NCI-H69 (cell line): ENCODE data around the gene KRTAP2-2.

Experiments used
- DNase-seq: peaks from one replicate; lab custom pipeline; 2025; lab: John Stamatoyannopoulos, UW

KRTAP2-2 gene

DNA sequence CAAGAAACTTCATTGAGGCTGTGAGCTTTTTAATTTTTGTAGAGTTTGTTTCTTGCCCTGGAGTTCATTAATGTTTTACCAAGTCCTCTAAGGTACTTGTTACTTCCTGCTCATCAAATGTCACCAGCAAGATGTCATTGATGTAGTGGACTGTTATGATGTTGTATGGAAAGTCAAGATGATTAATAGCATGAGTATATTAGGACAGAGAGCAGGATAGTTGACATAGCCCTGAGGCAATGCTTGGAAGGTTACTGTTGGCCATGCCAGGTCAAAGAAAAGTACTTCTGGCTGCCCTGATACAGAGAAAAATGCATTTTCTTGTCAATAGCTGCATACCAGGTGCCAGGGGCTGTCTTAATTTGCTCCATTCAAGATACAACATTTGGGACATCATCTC is 34.7 kb downstream of the KRTAP2-2 start:
- peak; percentile 38 for DNase-seq

DNA sequence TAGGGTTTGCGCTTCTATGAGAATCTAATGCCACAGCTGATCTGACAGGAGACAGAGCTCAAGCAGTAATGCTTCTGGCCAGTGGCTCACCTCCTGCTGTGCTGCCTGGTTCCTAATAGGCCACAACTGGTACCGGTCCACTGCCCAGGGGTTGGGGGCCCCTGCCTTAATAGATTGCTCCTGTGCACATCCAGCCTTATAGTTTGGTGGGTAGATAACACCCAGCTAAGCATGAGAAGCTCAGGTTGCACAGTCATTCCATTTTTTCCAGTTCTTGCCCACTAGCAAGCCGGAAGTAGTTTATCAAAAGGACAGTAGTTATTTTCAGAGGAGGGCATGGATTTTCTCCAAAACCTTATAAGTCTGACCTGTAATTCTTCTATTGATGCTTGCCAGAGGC is 35.6 kb downstream of the KRTAP2-2 start:
- no peak for DNase-seq

DNA sequence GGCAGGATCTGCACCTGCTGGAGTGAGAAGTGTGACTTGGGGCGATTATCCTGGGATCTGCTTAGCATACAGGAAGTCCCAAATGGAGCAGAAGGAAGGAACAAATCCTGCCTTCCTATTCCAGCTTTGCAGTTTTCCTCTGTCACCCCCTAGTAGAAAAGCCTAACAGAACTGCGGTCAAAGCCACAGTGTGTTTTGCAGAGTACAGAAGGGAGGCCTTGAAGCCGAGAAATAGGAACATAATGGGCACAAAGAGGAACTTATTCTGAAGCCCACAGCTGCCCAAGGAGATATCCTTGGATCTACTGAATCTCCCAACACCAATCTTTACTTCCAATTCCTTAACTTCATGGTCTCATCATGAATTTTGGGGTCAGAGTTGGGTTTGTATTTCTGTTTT is 36.5 kb downstream of the KRTAP2-2 start:
- DNase-seq, result no peak

GRCh38 chr17:41016578-41017215 is 38.3 kb downstream of the KRTAP2-2 start:
- DNase-seq, result no peak

- no peak for DNase-seq
Measured at GRCh38 chr17:41015454-41015853, 39.6 kb downstream of the KRTAP2-2 start.

DNA sequence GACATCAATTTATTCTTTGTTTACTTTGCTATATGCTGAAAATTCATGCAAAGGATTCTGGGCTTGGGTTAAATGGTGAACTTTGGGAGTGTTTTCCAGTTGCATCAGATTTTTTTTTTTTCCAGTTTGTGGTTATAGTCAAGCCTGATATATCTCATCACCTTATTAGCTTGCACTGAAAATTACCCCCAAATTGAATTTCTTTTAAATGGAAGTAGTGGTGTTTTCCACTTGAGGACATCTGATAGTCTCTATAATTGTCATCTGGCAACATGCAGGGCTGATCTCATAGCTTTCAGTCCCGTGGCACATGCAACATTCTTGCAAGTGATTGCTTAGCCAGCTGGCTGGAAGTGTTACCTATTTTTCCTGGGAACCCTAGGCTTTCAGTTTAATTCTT is 41.4 kb downstream of the KRTAP2-2 start:
- DNase-seq, result peak; percentile 35

DNA sequence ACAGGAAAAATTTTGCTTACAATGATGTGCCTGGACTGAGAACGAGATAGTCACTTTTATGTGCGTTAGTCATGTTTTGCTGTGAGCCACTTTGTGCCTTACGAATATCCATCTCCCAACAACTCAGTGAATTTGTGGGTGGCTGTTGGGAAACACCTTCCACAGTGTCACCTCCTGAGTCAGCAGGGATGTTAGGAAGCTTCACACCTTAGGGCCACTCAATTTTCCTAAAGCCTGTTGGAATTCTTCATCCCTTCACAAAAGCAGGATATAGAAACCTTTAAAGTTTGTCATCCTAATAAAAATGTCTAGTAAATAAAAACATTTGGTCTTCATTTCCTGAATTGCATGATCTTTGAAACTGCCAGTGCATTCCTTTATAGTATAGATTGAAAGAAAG is 41.8 kb downstream of the KRTAP2-2 start:
- no peak for DNase-seq

DNA sequence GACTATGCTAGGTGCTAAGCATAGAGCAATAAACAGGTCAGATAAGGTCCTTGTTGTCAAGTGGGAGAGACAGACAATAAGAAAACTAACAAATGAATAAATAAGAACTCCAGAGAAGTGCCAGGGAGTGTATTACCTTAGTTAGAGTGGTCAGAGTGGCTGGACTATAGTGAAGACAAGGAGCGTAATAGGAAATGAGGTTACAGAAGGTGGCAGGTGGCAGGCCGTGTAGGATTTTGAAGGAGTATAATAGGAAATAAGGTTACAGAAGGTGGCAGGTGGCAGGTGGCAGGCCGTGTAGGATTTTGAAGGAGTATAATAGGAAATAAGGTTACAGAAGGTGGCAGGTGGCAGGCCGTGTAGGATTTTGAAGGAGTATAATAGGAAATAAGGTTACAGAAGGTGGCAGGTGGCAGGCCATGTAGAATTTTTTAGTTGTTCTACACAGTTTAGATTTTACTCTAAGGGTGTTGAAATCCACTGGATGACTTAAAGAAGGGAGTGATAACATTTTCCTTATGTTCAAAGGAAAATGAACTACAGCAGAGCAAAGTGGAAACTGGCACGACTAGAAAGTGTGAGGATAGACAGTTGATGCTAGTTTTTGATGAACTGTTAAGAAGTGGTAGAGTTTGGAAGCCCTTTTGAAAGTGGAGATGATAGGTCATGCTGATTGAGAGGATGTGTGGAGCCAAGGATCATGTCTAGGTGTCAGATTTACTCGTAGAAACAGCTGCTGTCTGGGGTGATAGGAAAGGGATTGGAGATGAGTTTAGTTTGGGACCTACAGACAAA is 42.5 kb downstream of the KRTAP2-2 start:
- no peak for DNase-seq

- no peak for DNase-seq
Measured at GRCh38 chr17:41010441-41010840, 44.6 kb downstream of the KRTAP2-2 start.

DNA sequence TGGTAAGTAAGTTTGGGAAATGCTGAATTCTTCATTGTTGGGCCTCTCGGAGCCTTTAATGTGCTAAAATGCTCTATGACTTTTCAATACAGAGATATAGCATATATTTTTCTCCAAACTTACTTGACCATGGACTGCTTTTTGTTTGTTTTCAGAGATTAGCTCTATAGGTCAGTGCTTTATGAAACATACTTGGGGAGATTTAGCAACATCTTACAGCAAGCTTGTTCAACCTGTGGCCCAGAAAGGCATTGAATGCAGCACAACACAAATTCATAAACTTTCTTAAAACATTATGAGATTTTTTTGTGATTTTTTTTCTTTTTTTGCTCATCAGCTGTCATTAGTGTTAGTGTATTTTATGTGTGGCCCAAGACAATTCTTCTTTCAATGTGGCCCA is 45.1 kb downstream of the KRTAP2-2 start:
- DNase-seq, result no peak

DNA sequence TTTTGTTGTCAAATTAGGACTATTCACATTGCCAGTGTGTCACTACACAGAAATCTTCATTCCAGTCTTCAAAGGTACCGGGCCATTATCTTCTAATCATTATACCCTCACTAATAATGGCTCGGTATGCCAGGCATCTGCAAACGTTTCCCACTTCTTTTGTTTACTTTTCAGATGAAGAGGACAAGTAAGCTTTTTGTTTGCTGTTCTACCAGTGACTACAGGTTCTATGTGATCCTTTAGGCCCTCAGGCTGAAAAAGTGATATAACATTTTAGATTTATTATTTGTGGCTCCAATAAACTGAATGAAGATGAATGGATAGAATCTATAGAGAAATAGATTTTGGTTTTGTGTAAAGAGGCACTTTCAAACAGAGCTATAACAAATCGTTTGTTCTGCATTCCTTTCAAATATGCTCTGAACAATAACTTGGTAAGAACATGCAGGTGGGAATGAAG is 45.7 kb downstream of the KRTAP2-2 start:
- DNase-seq, result peak; percentile 54

- DNase-seq, result peak; percentile 51
Measured at GRCh38 chr17:41008811-41009210, 46.2 kb downstream of the KRTAP2-2 start, which contains the start of gene KRTAP3-1. TSS of gene KRTAP3-1 (minus strand) at chr17:41009128. CDS start at chr17:41009074, 54 bp downstream.
